Measurements from ENCODE around the gene TSPAN5.

The TSPAN5 gene

DNA sequence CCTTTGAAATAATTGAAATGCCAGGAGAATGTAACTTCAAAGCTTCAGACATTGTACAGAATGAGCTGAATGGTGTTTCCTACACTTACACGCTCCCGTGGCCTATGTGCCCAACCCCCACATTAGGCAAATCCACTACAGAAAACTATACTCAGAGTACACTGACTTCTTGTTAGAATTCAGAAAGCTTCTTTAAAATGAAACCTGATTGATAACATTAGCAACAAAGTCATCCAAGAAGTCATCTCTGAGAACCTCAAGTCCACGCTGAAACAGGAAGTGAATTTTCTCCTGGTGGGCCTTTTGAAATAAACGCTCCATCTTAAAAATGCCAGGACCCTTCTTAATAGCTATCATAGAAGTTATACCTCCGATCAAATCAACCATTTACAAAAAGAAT is 136.3 kb downstream of the TSPAN5 start:
- no peak for DNase-seq (ENCODE audit: low read depth in 3 of 3, low spot score in 1 of 3)

DNA sequence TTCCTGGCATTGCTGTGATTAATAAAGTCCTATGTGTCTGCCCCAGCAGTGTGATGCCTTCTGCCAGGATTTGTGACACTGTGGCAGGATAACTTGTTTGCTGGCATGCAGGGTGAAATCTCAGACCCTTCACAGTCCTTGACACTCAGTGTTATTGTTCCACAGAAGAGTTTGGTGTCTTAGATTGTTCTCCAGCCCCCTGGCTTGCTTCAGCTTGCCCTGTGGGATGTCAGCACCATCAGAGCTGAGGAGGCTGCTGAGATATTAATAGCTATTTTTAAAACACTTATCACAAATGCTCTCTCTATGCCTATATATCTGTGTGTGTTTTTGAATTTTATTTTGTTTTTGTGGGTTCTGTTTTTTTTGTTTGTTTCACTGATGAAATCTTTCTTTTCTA is 136.9 kb downstream of the TSPAN5 start:
- no peak for DNase-seq (ENCODE audit: low read depth in 3 of 3, low spot score in 1 of 3)

- DNase-seq (ENCODE audit: low read depth in 3 of 3, low spot score in 1 of 3), result no peak
These were observed 139.0 kb downstream of the TSPAN5 start for GRCh38 chr4:98519268-98519977.

GRCh38 chr4:98518559-98519267 is 139.7 kb downstream of the TSPAN5 start:
- DNase-seq (ENCODE audit: low read depth in 3 of 3, low spot score in 1 of 3), result no peak

DNA sequence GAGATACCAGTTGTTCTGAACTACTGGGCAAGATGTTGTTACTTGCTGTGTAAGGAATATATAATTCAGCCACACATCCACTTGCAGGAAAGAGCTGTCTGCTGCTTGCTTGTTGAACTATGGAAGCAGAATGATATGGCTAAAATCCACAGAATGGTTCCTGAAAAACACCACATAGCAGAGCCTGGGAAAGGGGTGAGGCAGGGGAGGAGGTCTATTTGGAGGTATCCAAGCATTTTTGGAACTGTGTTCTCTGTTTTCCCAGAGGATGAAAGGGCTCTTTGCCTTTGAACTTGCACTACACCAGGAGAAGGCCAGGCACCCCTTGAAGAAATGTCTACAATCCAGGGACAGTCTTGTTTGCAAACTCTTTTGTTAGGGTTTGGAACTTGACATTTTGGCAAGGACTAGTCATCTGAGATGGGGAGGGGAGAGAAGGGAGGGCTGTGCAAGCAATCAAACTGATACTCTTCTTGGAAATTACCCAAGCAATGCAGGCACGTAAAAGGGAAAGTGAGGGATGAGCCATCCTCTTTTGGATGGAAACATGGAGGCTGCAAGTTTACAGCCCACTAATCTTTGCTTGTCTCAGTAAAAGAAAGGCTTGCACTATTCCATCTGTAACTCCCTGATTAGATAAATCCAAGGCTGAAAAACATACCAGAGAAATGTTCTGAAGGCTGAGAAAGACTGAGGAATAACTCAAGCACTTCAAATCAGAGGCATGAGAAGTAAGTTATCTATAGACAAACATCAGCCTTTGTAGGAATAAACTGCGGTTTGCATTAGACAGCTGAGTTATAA is 141.0 kb downstream of the TSPAN5 start:
- DNase-seq (ENCODE audit: low read depth in 3 of 3, low spot score in 1 of 3), result no peak

DNA sequence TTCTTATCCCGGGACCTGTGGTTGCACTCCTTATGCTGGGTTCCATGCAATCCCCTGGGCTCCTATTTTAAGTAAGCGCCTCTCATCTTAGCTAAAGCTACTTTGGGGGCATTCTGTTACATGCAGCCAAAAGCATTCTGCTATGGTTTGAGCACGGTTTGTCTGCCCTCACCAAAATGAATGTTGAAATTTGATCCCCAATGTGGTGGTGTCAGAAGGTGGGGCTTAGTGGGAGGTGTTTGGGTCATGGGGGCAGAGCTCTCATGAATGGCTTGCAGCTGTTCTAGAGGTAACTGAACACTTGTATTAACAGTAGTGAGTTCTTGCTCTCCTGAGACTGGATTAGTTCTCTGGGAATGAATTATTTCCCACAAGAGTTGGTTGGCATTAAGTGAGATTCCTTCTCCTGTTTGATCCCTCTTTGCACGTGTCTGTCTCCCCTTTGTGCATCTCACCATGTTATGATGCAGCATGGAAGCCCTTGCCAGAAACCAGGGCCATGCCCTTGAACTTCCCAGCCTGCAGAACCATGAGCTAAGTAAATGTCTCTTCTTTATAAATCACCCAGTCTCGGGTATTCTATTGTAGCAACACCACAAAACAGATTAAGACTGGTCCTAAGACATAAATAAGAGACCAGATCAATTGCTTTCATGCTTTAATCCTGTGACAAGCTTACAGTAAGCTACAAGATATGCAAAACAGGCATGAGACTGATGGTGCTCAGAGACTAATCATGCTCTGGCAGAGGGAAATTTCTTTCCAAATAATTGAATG is 141.8 kb downstream of the TSPAN5 start:
- DNase-seq (ENCODE audit: low read depth in 3 of 3, low spot score in 1 of 3), result no peak

- no peak for DNase-seq (ENCODE audit: low read depth in 3 of 3, low spot score in 1 of 3)
These were observed 142.4 kb downstream of the TSPAN5 start for GRCh38 chr4:98516042-98516440.

GRCh38 chr4:98515470-98515809 is 143.0 kb downstream of the TSPAN5 start:
- no peak for DNase-seq (ENCODE audit: low read depth in 3 of 3, low spot score in 1 of 3)

GRCh38 chr4:98514741-98515469 is 143.5 kb downstream of the TSPAN5 start:
- no peak for DNase-seq (ENCODE audit: low read depth in 3 of 3, low spot score in 1 of 3)

GRCh38 chr4:98512918-98513317 is 145.5 kb downstream of the TSPAN5 start:
- DNase-seq (ENCODE audit: low read depth in 3 of 3, low spot score in 1 of 3), result no peak

GRCh38 chr4:98510757-98511517 is 147.5 kb downstream of the TSPAN5 start:
- no peak for DNase-seq (ENCODE audit: low read depth in 3 of 3, low spot score in 1 of 3)

DNA sequence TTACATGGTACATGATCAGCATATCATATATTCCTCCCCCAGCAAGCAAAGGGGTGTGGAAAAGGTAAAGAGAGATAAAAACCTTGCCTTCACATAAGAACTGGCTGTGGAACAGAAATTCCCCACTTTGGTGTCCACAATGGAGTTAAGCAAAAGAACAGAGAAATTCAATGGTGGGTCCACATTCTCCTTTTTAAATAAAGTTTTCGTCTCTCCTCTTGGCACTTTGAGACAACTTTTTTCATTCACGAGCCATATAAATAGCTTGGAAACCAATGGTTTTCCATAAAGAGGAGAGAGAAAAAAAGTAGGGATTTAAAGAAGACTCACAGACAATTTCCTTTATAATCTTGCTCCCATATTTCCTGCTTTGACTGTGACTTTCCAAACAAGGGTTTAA is 148.1 kb downstream of the TSPAN5 start:
- no peak for DNase-seq (ENCODE audit: low read depth in 3 of 3, low spot score in 1 of 3)

GRCh38 chr4:98509721-98510120 is 148.7 kb downstream of the TSPAN5 start:
- DNase-seq (ENCODE audit: low read depth in 3 of 3, low spot score in 1 of 3), result no peak

GRCh38 chr4:98508829-98509598 is 149.4 kb downstream of the TSPAN5 start:
- no peak for DNase-seq (ENCODE audit: low read depth in 3 of 3, low spot score in 1 of 3)

DNA sequence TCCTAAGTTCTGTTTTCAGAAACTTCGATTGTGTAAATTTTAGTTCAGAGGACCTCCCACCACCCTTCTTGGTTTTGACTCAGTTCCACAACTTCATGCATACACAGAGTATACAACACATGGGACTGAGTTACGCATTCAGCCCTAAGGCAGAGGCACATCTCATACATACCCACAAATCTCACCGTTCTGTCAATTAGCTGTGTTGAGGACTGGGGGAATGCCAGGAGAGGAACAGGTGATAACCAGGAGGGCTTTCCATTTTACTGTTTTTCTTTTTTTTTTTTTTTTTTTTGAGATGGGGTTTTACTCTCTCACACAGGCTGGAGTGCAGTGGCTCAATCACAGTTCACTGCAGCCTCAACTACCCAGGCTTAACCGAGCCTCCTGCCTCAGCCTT is 150.2 kb downstream of the TSPAN5 start:
- no peak for DNase-seq (ENCODE audit: low read depth in 3 of 3, low spot score in 1 of 3)

GRCh38 chr4:98507299-98507698 is 151.1 kb downstream of the TSPAN5 start:
- no peak for DNase-seq (ENCODE audit: low read depth in 3 of 3, low spot score in 1 of 3)

GRCh38 chr4:98506462-98507132 is 151.8 kb downstream of the TSPAN5 start:
- DNase-seq (ENCODE audit: low read depth in 3 of 3, low spot score in 1 of 3), result no peak

GRCh38 chr4:98505992-98506391 is 152.4 kb downstream of the TSPAN5 start:
- DNase-seq (ENCODE audit: low read depth in 3 of 3, low spot score in 1 of 3), result no peak

DNA sequence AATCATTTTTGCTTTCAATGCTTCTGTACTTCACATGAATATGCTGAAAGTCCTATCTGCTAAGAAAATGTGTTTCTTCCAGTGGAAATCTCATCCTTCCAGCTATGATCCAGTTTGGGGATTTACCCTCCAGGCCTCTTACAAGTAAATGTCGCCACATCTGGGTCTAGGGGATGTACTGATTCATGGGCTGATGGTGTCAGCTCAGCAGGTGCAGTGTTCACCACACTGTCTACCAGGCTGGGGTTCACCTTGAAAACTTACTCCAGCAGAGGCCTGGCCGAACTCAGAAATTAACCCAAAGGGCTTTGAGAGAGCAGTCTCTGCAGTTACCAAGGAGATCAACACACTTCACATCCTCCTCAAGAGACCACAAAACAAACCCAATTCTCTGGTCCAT is 154.3 kb downstream of the TSPAN5 start:
- no peak for DNase-seq (ENCODE audit: low read depth in 3 of 3, low spot score in 1 of 3)

Data from stimulated activated CD4-positive, alpha-beta T cell treated with anti-CD3 and anti-CD28 coated beads, TNF-alpha, amount 100 ng/mL, for 1 hour (primary cell).